ENCODE results near the gene NTRK3.

Gene NTRK3

DNA sequence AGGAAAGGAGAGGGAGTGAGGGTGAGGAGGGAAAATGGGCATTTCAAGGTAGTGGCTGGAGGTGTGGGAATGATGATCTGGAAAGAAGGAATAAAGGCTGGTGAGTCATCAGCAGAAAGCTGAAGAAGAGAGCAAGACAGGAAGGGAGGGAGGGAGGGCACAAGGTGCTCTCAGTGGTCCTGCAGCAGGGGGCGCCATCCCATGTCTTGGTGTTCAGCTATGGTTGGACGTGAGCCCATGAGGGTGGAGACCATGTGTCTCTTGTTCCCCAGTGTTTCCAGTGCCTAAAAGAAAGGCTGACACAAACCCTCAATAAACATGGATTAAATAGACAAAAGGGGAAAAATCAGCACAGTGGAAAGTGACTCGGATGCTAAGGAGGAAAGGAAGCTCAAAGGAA lies 228.5 kb downstream of the NTRK3 start:
- no peak for DNase-seq (ENCODE audit: low spot score)

DNA sequence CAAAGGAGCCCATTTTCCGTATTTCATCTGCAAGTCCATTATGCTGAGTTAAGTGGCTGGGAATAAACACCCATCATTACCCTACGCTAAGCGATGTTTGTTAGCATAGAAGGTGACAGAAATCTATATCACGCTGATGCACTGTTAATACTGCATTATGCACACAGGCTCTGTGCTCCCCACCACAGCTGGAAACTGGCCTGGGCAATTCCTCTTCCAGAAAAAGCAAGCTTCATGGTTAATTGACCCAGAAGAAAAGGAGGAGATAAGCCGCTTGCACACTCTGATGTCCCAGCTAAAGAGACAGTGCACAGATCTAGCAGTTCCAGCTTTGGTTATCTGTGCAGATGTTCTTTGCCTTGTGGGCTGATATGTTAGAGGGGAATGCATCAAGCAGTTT lies 232.6 kb downstream of the NTRK3 start:
- no peak for DNase-seq (ENCODE audit: low spot score)

DNA sequence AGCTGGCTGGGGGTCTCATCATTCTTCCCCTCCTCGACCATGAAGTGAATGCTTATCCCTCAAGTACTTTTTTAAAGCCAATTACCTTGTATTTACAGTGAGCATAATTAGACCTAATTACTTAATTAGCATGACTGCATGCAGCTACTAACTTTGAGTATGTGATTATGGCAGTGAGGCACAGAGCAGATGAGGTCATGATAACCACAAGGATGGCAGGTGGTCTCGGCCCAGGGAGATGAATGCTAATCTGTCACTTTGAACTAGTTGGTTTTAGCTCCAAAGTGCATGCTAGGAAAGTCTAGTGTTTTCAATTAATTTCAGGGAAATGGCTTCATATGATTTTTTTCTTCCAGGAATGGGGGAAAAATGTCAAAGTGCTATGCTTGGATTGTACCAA lies 233.8 kb downstream of the NTRK3 start:
- DNase-seq (ENCODE audit: low spot score) = no peak

DNA sequence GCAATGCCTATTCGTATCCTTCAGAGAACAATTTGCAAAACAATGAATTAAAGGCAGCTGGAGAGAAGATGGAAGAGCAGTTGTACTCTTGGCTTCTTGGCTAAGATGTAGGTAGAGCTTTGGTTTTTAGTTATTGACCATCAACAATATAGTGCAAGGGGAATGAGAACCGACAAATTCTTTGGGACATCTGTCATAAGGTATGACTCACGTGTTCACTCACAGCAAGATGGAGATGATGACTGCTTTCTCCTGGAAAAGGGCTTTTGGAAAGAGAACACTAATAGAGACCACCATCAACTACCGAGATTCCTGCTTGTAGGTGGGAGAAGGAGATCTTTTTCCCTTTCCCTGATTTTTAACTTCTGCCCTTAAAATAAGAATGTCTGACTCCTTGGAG lies 234.9 kb downstream of the NTRK3 start:
- DNase-seq (ENCODE audit: low spot score) = no peak

DNA sequence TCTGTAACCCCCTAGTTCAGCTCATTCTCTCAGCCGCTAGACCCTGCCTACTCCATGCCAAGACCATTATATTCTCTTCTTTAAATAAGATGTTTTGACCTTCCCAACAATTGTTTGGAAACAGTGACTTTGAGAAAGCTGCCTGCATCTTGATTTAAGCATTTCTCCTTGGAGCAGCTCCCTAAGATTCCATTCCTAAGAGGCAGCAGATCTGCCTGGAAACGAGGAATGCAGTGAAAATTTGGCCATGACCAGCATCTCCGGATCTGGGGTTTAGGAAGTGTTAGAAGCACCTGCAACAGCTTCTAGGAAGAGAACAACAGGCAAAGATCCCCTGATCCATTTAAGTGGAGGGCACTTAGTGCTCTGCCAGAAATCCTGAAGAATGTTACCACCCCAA lies 235.7 kb downstream of the NTRK3 start:
- DNase-seq (ENCODE audit: low spot score) = no peak

DNA sequence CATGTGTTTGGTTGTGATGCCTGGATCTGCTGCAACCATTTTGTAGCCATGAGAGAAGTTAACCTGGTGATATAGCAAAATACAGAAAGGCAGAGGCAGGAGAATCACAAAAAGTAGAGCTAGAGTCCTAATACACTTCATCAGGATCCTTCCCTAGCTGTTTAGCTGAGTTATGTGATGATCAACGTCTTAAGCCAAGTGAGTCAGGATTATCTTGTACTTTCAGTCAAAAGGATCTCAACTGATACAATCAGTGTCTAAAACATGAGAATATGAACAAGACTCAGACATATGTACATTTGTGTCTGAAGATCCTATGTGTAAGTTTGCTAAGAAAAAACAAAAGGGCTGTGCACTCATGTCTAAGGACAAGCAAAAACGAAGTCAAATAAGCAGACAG lies 236.9 kb downstream of the NTRK3 start:
- DNase-seq (ENCODE audit: low spot score) = no peak

DNA sequence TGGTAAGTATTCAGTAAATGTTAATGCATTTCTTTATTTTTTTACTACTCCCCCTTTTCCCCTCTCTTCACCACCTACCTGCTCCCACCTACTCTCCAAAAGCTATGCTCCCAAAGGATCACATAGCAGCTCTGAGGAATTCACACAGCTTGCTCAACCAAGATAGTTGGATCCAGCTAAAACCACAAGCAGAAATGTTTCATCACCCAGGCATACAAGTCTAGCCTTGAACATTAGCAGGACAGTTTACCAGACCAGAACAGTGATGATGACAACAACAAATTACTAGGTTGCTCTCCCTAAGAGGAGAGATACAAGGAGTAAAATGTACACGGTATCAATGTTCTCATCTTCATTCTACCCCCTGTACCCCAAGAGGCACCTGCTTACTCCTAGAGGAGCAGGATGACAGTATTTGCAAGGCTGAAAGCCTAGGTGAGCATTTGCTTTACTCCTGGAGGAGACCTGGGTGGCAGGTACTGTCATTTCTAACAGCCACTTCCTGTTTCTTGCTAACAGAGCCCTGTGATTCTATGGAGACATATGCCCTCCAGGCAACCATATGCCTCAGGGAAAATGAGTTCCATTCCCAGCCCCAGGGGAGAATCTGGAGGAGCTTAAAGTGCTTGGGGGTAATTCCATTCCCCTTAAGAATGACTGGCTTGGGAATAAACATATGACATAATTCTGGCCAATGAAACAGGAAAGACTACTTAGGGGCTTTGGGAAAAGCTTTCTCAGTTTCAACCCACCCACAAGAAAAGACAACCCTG lies 237.5 kb downstream of the NTRK3 start:
- DNase-seq (ENCODE audit: low spot score) = no peak

DNA sequence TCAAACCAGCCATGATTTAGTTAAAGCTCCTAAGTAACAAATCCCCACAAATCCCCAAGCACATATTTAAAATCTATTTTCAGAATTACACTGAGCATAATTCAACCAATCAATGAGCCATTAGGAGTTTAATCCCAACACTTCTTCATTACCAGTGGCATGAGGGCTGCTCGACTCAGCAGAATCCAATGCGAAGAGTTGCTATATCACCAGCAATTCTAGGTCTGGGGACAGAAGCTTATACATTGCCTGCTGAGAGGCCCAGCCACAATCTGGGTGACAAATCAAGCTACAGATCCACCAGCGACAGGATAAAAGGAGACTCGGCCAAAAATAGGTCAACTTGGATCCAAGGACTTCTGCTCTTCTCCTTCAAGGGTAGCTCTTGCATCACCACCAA lies 238.8 kb downstream of the NTRK3 start:
- no peak for DNase-seq (ENCODE audit: low spot score)

DNA sequence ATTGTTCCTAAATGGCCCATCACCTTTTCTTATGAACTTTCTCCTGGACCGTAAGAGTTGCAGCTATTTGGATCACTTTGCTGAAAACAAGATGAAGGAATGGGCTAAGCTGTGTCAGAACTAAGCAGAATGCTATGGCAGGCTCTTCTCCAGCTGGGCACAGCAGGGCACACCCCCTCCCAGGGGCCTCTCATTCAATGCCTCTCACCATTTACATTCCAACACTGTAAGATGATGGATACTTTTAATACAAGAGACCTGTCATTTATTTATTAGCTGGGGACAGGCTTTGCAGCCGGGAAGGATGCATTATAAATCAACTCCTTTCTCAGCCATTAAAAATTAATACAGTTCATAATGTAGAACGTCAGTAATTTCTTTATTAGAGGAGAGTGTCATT lies 240.1 kb downstream of the NTRK3 start:
- no peak for DNase-seq (ENCODE audit: low spot score)

DNA sequence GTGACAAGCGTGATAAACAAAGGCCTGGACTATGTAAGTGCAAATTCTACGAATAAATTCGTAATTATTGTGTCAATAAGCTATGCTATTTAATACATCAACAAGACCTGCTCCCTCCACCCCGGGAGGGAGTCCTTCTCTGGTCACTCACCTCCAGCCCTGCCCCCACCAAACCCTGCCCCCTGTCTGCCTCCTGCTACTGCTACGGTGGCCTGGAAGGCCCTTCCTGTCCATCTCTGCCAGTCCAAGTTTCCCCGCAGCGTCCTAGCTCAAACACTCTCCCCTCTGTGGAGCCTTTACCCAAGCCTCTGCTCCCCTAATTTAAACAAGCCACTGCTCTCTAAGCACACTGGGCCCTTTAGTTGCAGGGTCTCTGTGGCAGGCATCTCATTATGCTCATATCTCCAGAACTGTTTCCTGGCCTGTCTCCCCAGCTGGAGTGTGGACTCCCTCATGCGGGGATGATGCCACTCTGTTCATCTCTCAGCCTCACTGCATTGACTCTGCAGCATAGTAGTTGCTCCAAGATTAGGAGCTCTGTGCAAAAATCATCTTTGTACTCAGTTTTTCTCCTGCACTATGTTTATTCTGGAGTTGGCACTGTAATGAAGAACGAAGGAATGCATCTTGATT lies 241.2 kb downstream of the NTRK3 start:
- no peak for DNase-seq (ENCODE audit: low spot score)

DNA sequence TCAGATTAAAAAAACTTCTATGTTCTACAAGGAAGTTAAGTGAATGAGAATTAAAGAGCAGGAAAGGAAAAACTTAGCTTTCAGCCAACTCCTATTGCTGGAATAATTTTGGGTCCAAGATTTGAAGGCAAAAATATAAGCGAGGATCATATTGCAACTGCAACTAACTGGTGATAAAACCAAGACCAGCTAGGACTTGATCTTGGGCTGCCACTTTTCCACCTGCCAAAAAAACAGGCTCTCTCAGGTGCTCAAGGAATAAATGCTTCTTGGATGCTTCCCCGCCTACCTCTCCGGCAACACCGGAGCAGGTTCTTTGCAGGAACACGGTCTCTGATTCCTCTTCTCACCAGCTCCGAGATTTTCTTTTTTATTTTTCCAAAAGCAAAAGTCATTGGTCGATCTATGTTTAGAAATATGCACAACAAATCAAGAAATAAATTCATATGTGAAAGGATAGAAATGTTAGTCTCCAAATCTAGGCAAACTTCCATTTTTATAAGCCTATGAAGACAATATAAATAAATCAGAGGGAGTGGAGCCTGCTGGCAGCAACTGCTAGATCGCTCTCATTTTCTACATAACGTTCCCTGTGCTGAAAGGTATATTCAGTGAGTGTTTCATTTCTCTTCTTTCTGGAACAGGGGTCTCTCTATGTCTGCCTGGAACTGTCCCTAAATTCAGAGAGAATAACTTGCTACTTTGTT lies 241.9 kb downstream of the NTRK3 start:
- no peak for DNase-seq (ENCODE audit: low spot score)

DNA sequence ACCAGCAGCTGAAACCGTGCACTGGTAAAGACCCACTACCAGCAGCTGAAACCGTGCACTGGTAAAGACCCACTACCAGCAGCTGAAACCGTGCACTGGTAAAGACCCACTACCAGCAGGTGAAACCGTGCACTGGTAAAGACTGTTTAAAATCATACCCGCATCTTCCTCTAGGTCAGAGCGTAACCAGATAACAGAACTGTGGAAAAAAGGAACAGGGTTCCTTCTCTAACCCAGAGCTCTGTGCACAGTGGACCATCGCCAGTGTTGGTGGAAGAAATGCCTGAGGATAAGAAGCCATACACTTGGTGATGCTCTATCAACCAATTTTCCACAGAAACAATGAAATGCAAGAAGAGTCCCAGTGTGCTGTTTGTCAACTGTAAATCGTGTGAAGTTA lies 243.4 kb downstream of the NTRK3 start:
- no peak for DNase-seq (ENCODE audit: low spot score)

DNA sequence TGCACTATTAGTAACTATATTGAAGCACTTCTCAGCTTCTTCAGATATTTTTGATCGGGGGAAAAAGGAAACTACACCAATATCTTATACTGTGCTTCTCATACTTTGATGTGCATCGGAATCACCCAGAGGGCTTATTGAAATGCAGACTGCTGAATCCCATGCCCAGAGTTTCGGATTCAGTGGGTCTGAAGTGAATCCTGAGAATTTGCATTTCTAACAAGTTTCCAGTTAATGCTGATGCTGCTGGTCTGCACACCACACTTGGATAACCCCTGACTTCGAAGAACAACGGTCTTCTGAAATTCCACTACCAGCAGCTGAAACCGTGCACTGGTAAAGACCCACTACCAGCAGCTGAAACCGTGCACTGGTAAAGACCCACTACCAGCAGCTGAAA lies 243.9 kb downstream of the NTRK3 start:
- no peak for DNase-seq (ENCODE audit: low spot score)

DNA sequence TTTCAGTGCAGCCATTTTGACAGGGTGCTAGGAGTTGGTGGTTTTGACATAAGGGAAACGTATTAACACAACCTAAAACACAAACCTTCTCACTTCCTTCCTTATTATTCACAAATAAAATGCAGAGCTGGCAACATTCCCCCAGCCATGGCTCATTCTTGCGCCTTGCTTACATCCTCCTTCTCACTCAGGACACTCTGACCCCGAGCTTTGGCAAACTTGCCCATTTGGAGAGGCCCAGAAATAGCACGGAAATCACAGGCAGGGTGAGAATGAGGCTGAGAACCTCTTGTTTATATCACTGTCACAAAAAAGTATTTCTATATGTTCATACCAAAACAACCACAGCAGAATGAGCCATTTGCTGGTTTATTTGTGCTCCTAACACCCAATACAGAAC lies 244.3 kb downstream of the NTRK3 start:
- DNase-seq (ENCODE audit: low spot score) = no peak

DNA sequence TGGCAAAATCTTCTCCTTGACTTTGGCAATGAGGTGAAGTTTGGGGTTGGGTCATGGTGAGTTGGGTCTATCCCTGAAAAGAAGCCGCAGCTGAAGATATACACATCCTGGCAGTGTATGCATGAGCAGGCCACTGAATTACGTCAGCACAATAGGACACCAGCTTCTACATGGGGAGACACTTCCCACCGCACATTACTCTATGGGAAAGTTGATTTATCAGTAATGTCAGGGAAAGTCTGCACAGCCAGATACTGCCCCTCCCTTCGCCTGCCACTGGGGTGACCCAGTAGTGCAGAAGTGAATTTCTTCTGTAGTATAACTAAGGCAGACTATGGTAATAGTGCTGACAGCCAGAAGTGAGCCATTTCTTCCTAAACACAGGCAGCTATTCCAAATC lies 245.0 kb downstream of the NTRK3 start:
- no peak for DNase-seq (ENCODE audit: low spot score)

DNA sequence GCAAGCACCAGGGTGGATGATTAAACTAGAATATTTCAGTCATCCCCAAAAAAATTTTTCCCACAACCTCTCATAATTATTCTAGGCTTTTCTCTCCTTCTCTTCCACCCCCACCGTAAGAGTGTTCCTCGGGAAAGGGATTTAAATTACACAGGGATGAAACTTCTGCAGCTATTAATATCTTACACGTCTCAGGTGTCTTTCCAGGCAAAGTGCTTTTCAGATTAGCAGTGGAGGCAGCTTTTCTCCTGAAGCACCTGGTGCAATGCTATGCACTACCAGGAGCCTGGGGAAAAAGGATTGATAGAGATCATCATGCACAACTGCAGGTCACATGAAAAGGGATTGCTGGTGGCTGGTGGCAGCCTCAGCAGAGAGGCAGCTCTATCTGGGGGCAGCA lies 250.4 kb downstream of the NTRK3 start:
- no peak for DNase-seq (ENCODE audit: low spot score)

DNA sequence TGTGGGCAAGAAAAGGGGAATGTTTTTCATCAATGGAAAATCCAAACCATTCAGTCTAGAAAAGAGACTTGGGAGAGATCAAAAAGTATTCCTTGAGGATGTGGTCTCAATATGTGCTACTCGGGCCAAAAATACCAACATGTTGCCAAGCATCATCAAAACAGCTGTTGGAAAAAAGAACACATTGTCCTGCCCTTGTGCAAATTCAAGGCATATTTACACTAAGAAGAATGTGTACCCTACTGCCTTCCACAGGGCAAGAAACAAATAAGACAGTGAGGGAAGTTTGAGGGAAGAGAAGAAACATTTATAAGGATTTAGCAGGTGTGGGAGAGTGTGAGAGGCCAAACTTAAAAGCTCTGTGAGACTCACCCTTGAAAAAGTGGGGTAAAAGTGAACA lies 252.1 kb downstream of the NTRK3 start:
- DNase-seq (ENCODE audit: low spot score) = no peak

DNA sequence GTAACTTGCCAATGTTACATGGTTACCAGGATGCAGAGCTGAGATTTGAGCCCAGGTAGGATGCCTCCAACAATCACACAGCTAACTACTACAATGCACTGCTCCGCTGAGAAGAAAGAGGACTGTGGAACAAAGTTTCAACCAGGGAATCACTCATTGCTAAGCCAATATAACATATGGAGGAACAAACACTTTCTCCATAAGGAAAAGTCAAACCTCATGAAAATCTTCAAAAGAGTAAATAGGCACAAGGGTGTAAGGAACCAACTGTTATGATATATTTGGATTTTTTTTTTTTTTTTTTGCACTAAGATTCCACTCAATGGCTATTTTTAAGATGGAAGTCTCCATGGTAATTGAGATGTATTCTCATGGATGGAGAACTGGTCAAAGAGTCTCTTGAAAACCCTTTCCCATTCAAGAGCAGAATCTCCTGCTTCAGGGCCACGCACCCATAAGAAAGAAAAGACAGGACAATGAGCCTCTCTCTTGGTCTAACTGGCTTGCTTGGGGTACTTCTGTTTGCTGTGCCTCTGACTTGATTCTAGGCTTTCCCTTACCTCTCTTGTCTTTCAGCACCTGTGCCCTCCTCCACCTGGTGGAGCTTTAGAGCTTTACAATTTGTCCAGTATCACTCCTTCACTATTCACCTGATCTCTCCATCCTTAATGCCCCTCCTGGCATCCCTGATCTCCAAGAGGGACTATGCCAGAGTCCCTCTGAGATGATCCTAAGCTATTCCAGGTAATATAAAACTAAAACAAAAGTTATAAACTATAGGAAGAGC lies 252.8 kb downstream of the NTRK3 start:
- DNase-seq (ENCODE audit: low spot score) = no peak

DNA sequence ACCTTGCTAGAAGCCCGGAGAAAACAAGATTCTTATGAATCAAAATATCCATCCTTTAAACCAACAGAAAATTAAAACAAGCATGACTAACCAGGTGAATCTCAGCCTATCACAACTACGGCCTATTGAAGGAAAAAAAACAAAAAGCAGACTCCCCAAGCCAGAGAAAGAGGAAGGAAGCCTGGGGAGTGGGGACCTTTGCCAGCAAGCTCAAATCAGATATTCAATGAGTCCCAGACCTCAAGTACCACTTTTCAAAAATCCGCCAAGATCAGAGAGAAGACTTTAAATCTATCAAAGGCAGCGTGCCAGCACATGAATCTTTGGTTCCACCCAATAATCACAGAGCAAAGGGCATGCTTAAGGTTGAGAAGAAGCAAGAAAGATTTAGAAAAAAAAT lies 253.8 kb downstream of the NTRK3 start:
- no peak for DNase-seq (ENCODE audit: low spot score)

DNA sequence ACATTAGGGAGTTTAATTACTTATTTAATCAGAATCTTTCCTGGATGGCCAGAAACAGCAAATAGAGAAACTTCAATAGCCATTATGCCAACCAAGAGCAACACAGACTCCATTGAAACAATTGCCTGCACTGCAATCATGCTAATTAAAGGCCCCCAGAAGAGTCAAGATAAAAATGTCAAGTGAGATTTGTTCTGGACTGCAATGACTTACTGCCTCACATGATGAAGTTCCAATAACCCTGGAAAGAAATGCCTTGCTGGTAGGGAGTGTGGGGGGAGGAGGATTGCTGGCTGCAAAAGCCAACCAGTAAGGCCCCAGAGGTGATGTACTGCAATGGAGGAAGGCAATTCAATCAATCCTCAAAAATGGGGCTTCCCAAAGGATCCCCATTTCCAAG lies 257.9 kb downstream of the NTRK3 start:
- DNase-seq (ENCODE audit: low spot score) = no peak

DNA sequence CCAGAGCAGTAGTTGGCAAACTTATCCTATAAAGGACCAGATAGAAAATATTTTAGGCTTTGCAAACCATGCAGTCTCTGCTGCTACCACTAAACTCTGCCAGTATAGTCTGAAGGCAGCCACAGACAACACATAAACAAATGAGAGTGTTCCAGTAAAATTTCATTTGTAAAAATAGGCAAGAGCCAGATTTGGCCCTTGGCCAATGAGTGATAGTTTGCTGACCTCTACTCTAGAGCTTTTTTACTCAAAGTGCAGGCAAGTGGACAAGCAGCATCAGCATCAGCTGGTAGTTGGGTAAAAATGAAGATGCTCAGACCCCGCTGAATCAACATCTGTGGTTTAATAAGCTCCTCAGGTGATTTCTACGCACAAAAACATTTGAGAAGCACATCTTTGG lies 269.8 kb downstream of the NTRK3 start:
- DNase-seq (ENCODE audit: low spot score) = no peak

DNA sequence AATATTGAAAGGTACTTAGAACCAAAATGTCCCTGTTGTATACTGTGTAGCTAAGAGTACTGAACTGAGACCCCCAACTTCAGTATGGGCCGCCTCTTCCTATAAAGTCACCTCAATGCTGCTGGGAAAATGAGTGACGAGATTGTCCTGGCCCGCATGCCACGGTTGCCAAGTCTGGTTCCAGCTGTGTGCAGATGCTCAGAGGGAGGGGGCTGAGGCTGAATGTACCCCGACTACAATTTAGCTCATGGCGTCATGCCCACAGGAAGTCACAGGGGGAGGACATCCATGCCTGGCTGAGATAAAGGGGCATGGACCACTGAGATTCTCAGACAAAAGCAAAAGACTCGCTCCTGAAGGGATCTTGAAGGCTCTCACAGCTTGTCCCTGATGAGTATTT lies 271.1 kb downstream of the NTRK3 start:
- DNase-seq (ENCODE audit: low spot score) = no peak

DNA sequence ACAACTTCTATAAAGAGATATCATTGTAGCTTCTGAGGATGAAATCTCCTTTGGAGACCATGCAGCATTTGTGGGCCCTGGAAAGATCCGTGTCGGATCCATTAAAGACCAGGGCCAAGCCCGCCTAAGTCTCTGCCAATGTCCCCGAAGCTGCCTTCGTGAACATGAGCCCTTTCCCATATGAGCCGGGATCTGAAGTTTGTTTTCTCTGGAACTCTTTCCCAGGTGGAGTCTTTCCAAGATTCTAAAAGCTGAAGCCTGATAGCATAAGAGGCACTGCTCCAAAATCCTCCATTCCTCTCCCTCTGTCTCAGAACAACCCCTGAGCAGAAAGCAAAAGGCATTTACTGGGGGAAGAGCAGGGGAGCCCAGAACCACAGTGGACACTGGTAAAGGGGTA lies 274.6 kb downstream of the NTRK3 start:
- DNase-seq (ENCODE audit: low spot score) = no peak
